HepG2 (cell line): Measurements from ENCODE around the gene CDR2L. TPM values are rescaled to one million over a fixed set of nuclear protein-coding genes. Genes with fewer than 3 reads are reported as not detected.
A peak's percentile ranks its signal among the peaks of the same experiment; 100 is the strongest.

Experiments
- EP300 ChIP-seq, 3 experiments: sonication (generic) in 1 of 3; formaldehyde crosslinking in 1 of 3; IDR thresholded peaks; 2 replicates each; pipeline versions ENCODE4 v1.5.1 to v1.6.1; 2011 to 2020; ENCODE audit warnings: low read depth in 2 of 3, low read length in 2 of 3, borderline replicate concordance in 1 of 3, improper control_type of control experiment in 1 of 3, mild to moderate bottlenecking in 1 of 3, missing genetic modification reagents in 1 of 3, moderate library complexity in 1 of 3
- FUBP1 ChIP-seq: sonication (generic); formaldehyde crosslinking; IDR thresholded peaks from 2 replicates; pipeline ENCODE4 v1.5.1; 2020; ENCODE audit warnings: missing genetic modification reagents, mild to moderate bottlenecking, borderline replicate concordance
- GZF1 ChIP-seq: sonication (generic); formaldehyde crosslinking; IDR thresholded peaks from 2 replicates; pipeline ENCODE4 v1.5.1; 2020; ENCODE audit warnings: mild to moderate bottlenecking, missing genetic modification reagents
- KDM6A ChIP-seq: IDR thresholded peaks from 2 replicates; pipeline ENCODE4 v1.6.1; 2016; ENCODE audit warnings: low read depth
- NR2F2 ChIP-seq: IDR thresholded peaks from 2 replicates; pipeline ENCODE4 v1.6.1; 2012; ENCODE audit warnings: low read depth, inconsistent platforms, borderline replicate concordance
- NRL ChIP-seq: sonication (generic); formaldehyde crosslinking; IDR thresholded peaks from 2 replicates; pipeline ENCODE4 v1.5.0; 2020; ENCODE audit warnings: missing genetic modification reagents, mild to moderate bottlenecking, moderate library complexity, borderline replicate concordance
- RBFOX2 ChIP-seq: fragments of 200-400 bp; formaldehyde crosslinking; IDR thresholded peaks from 2 replicates; pipeline ENCODE4 v1.6.1; 2017; ENCODE audit warnings: low read depth, mild to moderate bottlenecking, low read length
- RBM39 ChIP-seq: fragments of 200-400 bp; formaldehyde crosslinking; IDR thresholded peaks from one replicate; pipeline ENCODE4 v1.6.1; 2018; ENCODE audit warnings: antibody characterized with exemption, mild to moderate bottlenecking, low read depth, low read length; ENCODE audit not compliant: poor library complexity, severe bottlenecking
- SIX4 ChIP-seq: sonication (generic); formaldehyde crosslinking; IDR thresholded peaks from 2 replicates; pipeline ENCODE4 v1.4.0; 2020; ENCODE audit warnings: missing genetic modification reagents
- SNAI1 ChIP-seq: sonication (generic); formaldehyde crosslinking; IDR thresholded peaks from 2 replicates; pipeline ENCODE4 v1.5.0; 2020; ENCODE audit warnings: mild to moderate bottlenecking, missing genetic modification reagents, borderline replicate concordance
- STAG1 ChIP-seq: sonication (generic); formaldehyde crosslinking; IDR thresholded peaks from 2 replicates; pipeline ENCODE4 v1.4.0; 2020; ENCODE audit warnings: missing genetic modification reagents
- TARDBP ChIP-seq: sonication (generic); formaldehyde crosslinking; IDR thresholded peaks from 2 replicates; pipeline ENCODE4 v1.8.0; 2022; ENCODE audit warnings: mild to moderate bottlenecking, missing genetic modification reagents
- TBP ChIP-seq: sonication (generic); formaldehyde crosslinking; IDR thresholded peaks from 2 replicates; pipeline ENCODE4 v1.5.0; 2020; ENCODE audit warnings: missing genetic modification reagents
- ZFP36L1 ChIP-seq: sonication (generic); formaldehyde crosslinking; IDR thresholded peaks from 2 replicates; pipeline ENCODE4 v1.8.0; 2022; ENCODE audit warnings: mild to moderate bottlenecking, missing genetic modification reagents, moderate library complexity
- ZFP90 ChIP-seq: sonication (generic); formaldehyde crosslinking; IDR thresholded peaks from 2 replicates; pipeline ENCODE4 v1.8.0; 2022; ENCODE audit warnings: missing genetic modification reagents, mild to moderate bottlenecking, inconsistent platforms, borderline replicate concordance
- ZNF235 ChIP-seq: sonication (generic); formaldehyde crosslinking; IDR thresholded peaks from 2 replicates; pipeline ENCODE4 v1.8.1; 2023; ENCODE audit warnings: mild to moderate bottlenecking, missing genetic modification reagents, borderline replicate concordance
- ZNF280B ChIP-seq: sonication (generic); formaldehyde crosslinking; IDR thresholded peaks from 2 replicates; pipeline ENCODE4 v1.5.0; 2020; ENCODE audit warnings: missing genetic modification reagents, mild to moderate bottlenecking, borderline replicate concordance
- ZNF350 ChIP-seq: sonication (generic); formaldehyde crosslinking; IDR thresholded peaks from 2 replicates; pipeline ENCODE4 v1.4.0; 2020; ENCODE audit warnings: mild to moderate bottlenecking, low read depth, missing genetic modification reagents, borderline replicate concordance
- ZNF354B ChIP-seq: sonication (generic); formaldehyde crosslinking; IDR thresholded peaks from 2 replicates; pipeline ENCODE4 v1.8.0; 2022; ENCODE audit warnings: mild to moderate bottlenecking, missing genetic modification reagents
- ZNF44 ChIP-seq: sonication (generic); formaldehyde crosslinking; IDR thresholded peaks from 2 replicates; pipeline ENCODE4 v1.5.1; 2020; ENCODE audit warnings: mild to moderate bottlenecking, missing genetic modification reagents
- ZNF558 ChIP-seq: sonication (generic); formaldehyde crosslinking; IDR thresholded peaks from 2 replicates; pipeline ENCODE4 v1.9.0; 2022; ENCODE audit warnings: mild to moderate bottlenecking, missing genetic modification reagents, borderline replicate concordance
- ZNF569 ChIP-seq: sonication (generic); formaldehyde crosslinking; IDR thresholded peaks from 2 replicates; pipeline ENCODE4 v1.5.0; 2020; ENCODE audit warnings: mild to moderate bottlenecking, missing genetic modification reagents, moderate library complexity, borderline replicate concordance
- ZNF614 ChIP-seq: IDR thresholded peaks from 2 replicates; pipeline ENCODE4 v1.6.1; 2018; ENCODE audit warnings: missing biosample characterization, missing genetic modification reagents, inconsistent platforms, borderline replicate concordance
- ZNF672 ChIP-seq: sonication (generic); formaldehyde crosslinking; IDR thresholded peaks from 2 replicates; pipeline ENCODE4 v1.8.1; 2022; ENCODE audit warnings: missing genetic modification reagents
- ZNF691 ChIP-seq: sonication (generic); formaldehyde crosslinking; IDR thresholded peaks from 2 replicates; pipeline ENCODE4 v1.4.0; 2020; ENCODE audit warnings: missing genetic modification reagents, low read depth, mild to moderate bottlenecking, borderline replicate concordance
- ZNF777 ChIP-seq: sonication (generic); formaldehyde crosslinking; IDR thresholded peaks from 2 replicates; pipeline ENCODE4 v1.4.0; 2020; ENCODE audit warnings: missing genetic modification reagents
- polyA plus RNA-seq, 8 experiments: library from polyadenylated mRNA; depleted of rRNA in 3 of 8; stranded (reverse) in 7 of 8; unstranded in 1 of 8; fragments of >200 nt; fragmentation: Illumina TruSeq in 4 of 8; extraction: Trizol in 4 of 8; gene quantifications; 2 replicates each; pipeline versions ENCODE4 v1.2.1 to v1.2.3, GENCODE V29; 2011 to 2016; ENCODE audit warnings: low read depth in 4 of 8, missing spikeins in 1 of 8, mixed read lengths in 1 of 8; ENCODE audit not compliant: insufficient read depth in 1 of 8
- total RNA-seq, 5 experiments: library from RNA; depleted of rRNA; stranded (reverse); fragments of >200 nt; fragmentation: Illumina TruSeq; extraction: Trizol; gene quantifications; 2 replicates each; pipeline ENCODE4 v1.2.3, GENCODE V29; 2016; ENCODE audit warnings: low read depth in 1 of 5

CDR2L gene
- total and polyA plus RNA-seq, 2 of the 13 experiments (the other 11 are each of a cell fraction or from before 2014, with no cell fraction given), result 1.9 to 2.1 TPM

GRCh38 chr17:74981979-74982662 is 5.3 kb upstream of the CDR2L start (continued):
- TF ChIP-seq RBFOX2 (peak; percentile 94), ZNF569 (CRISPR knock-in tag) (no peak), ZNF614 (peak; percentile 60; the same call in 1 of the 2 replicates), STAG1 (CRISPR knock-in tag) (no peak), KDM6A (CRISPR knock-in tag) (no peak), ZNF280B (peak; percentile 97), ZNF558 (no peak; the same call in 1 of the 2 replicates), ZFP36L1 (CRISPR knock-in tag) (no peak), SNAI1 (CRISPR knock-in tag) (no peak), TARDBP (CRISPR knock-in tag) (peak; percentile 81; the same call in 1 of the 2 replicates), NR2F2 (peak; percentile 38; the same call in 1 of the 2 replicates), ZNF235 (peak; percentile 83), ZNF672 (CRISPR knock-in tag) (no peak), ZNF350 (CRISPR knock-in tag) (peak; percentile 91), ZNF354B (CRISPR knock-in tag) (no peak), TBP (CRISPR knock-in tag) (no peak), ZFP90 (CRISPR knock-in tag) (no peak; the same call in 1 of the 2 replicates), GZF1 (CRISPR knock-in tag) (no peak), ZNF691 (CRISPR knock-in tag) (peak; percentile 96), ZNF777 (CRISPR knock-in tag) (peak; percentile 77; the same call in 1 of the 2 replicates), NRL (CRISPR knock-in tag) (peak; percentile 90), FUBP1 (CRISPR knock-in tag) (peak; percentile 94; the same call in 1 of the 2 replicates), ZNF44 (CRISPR knock-in tag) (peak; percentile 47; the same call in 1 of the 2 replicates), EP300 (IDR thresholded peaks at IDR 0.05; ENCODE audit: low read depth in 2 of 2, low read length in 2 of 2) (no peak; a peak in 1 of 4 replicates), EP300 (CRISPR knock-in tag; IDR thresholded peaks at IDR 0.05; ENCODE audit: borderline replicate concordance) (peak; percentile 2), SIX4 (CRISPR knock-in tag) (no peak), RBM39 (no peak)
